8988T (cell line): ENCODE data around the gene SYNGR1.

Source experiments
- DNase-seq: peaks from one replicate; pipeline ENCODE4 v3.0.0; 2011

The SYNGR1 gene

DNA sequence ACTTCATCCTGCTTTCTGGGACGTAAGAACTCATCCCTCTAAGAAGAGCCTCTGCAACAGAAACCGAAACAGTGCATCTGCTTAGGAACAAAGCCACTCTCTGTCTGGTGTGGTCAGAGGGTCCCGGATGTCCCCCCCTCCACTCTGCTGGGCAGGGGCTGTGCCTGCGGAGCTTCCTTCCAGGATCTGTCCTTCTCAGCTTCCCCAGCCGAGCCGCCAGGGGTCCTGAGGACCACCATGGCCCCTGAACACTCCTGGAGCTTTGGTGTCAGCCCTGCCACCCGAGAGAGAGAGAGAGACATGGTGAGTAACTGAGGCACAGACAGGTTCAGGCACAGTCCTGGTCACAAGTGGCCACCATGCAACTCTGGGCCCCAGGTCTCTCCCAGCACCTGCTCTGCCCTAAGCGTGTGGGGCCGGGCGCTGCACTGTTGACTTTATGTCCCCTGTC, 82.6 kb downstream of the SYNGR1 start:
- no peak for DNase-seq

DNA sequence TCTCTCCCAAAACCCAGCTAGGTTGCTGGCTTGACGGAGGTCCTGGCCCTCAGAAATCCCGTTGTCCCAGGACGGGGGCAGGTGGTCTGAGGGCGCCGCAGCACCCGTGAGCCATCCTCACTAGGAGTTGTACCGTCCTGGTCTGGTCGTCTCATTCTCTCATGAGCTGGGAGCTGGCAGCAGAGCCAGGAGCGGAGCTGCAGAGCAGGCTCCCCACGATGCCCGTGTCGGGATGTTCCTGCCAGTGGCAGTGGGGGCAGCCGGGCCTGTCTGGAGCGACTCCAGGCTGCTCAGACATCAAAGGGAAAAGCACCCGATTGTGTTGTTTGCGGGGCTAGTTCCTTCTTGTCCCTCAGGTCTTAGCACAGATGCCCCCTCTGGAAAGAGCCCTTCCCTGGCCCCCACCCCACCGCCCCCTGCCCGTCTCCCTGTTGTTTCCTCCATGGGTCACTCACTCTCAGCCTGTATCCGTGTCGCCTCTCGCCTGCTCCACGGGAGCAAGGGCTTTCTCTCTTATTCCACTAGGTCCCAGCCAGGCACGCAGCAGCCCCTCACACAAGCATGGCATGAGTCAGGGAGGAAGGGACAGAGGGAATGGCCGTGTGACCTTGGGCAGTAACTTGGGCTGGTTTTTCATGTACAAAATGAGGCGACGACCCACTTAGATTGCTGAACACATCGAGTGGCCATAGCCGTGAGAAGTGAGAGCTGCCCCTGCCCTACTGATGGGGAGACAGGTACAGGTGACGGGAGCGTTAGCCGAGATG, 83.9 kb downstream of the SYNGR1 start:
- DNase-seq, result no peak

DNA sequence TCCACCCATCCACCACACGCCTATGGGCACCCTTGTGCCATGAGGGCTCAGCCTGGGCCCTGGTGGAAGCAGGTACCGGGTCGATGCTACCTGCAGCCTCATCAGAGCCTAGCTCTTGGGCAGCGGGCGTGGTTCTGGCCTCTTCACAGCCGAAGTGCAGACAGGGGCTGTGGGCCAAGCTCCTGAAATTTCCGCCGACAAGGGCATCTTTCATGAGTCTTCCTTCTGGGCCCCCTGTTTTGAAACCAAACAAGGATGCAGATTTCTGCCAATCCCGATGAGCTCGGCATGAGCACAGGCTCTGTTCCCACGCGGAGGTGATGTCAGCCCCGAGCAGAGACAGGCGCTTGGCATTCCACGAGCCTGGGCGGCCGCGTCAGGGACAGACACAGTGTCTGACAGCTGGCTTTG, 84.5 kb downstream of the SYNGR1 start:
- DNase-seq, result no peak

DNA sequence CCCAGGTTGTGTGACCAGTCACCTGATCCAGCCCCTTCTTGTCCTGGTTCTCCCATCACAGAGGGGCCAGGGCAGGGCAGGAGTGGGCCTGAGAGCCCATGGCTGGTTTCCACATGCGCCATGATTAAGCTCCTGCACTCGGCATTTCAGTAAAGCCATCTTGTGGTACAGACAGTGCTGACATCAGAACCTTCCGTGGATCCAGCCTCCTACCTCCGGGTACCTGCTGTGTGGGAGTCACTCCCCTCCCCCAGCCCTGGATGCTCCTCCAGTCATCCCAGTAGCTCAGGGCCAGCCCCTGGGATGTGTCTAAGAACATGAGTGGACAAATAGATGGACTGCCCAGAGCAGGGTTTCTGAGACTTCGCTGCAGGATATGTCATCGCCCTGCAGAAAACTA, 84.9 kb downstream of the SYNGR1 start:
- no peak for DNase-seq
